Upper lobe of left lung (tissue), 6 donors: Measurements from ENCODE around the gene OR51E1. TPM values are rescaled to one million over a fixed set of nuclear protein-coding genes. Genes with fewer than 3 reads are reported as not detected.

Experiments used
- ATAC-seq, 2 donors: fragments of 200-7000 bp; cut with Tn5 transposase; one replicate each; pipeline ENCODE4 v1.9.1; 2022; ENCODE audit warnings: mild to moderate bottlenecking in 2 of 2, moderate library complexity in 2 of 2; ENCODE audit not compliant: low FRiP score in 2 of 2
- DNase-seq, 2 donors: peaks; one replicate each; pipeline ENCODE4 v3.0.0-alpha.2; 2019 to 2020
- H3K27ac ChIP-seq, 4 donors: fragments of 200-600 bp; sonication (generic); one replicate each; pipeline ENCODE4 v1.5.1; 2016 to 2019
- H3K27me3 ChIP-seq, 4 donors: fragments of 200-600 bp; sonication (generic); one replicate each; pipeline ENCODE4 v1.5.1; 2017 to 2019
- H3K36me3 ChIP-seq, 4 donors: fragments of 200-600 bp; sonication (generic); one replicate each; pipeline ENCODE4 v1.5.1; 2016 to 2019
- H3K4me1 ChIP-seq, 4 donors: fragments of 200-600 bp; sonication (generic); one replicate each; pipeline ENCODE4 v1.5.1; 2018 to 2019
- H3K4me3 ChIP-seq, 4 donors: fragments of 200-600 bp; sonication (generic); one replicate each; pipeline ENCODE4 v1.5.1; 2017 to 2019; ENCODE audit warnings: mild to moderate bottlenecking in 2 of 4, moderate library complexity in 1 of 4
- H3K9me3 ChIP-seq, 4 donors: fragments of 200-600 bp; sonication (generic); one replicate each; pipeline ENCODE4 v1.5.1; 2018 to 2019
- CTCF ChIP-seq, 6 experiments: fragments of 450-650 bp in 4 of 6; fragments of 200-600 bp in 2 of 6; sonication (generic) in 2 of 6; IDR thresholded peaks; one replicate each; pipeline ENCODE4 v1.5.1; 2016 to 2019; ENCODE audit warnings: antibody characterized with exemption in 6 of 6
- EP300 ChIP-seq, 4 donors: sonication (generic); formaldehyde crosslinking; IDR thresholded peaks; one replicate each; pipeline ENCODE4 v1.5.1; 2017; ENCODE audit warnings: antibody characterized with exemption in 4 of 4, control low read depth in 2 of 4
- POLR2A ChIP-seq, 4 donors: fragments of 450-650 bp; IDR thresholded peaks; one replicate each; pipeline ENCODE4 v1.5.1; 2016 to 2017; ENCODE audit warnings: antibody characterized with exemption in 4 of 4, mild to moderate bottlenecking in 2 of 4
- POLR2AphosphoS5 ChIP-seq, 2 donors: sonication (generic); formaldehyde crosslinking; IDR thresholded peaks; one replicate each; pipeline ENCODE4 v1.5.1; 2017; ENCODE audit warnings: antibody characterized with exemption in 2 of 2
- WGBS, 2 donors: methylation state at CpG; one replicate each; pipeline ENCODE4 v1.1.5; 2017 to 2018; 5-methylcytosine and 5-hydroxymethylcytosine counted together
- total RNA-seq, 6 donors: library from RNA; depleted of rRNA in 4 of 6; stranded (reverse); fragments of >200 nt in 4 of 6; gene quantifications; one replicate each; pipeline versions ENCODE4 v1.1.0 to v1.2.1, GENCODE V29; 2016 to 2021
- donor health status: DM: no; HTN: no; CAD: no; lungs with moderate emphysema.
- donor health status: DM: no; HTN: yes; CAD: no; lungs with severe emphysema.

The OR51E1 gene
- total RNA-seq, 6 donors from 2014 or later = not detected

DNA sequence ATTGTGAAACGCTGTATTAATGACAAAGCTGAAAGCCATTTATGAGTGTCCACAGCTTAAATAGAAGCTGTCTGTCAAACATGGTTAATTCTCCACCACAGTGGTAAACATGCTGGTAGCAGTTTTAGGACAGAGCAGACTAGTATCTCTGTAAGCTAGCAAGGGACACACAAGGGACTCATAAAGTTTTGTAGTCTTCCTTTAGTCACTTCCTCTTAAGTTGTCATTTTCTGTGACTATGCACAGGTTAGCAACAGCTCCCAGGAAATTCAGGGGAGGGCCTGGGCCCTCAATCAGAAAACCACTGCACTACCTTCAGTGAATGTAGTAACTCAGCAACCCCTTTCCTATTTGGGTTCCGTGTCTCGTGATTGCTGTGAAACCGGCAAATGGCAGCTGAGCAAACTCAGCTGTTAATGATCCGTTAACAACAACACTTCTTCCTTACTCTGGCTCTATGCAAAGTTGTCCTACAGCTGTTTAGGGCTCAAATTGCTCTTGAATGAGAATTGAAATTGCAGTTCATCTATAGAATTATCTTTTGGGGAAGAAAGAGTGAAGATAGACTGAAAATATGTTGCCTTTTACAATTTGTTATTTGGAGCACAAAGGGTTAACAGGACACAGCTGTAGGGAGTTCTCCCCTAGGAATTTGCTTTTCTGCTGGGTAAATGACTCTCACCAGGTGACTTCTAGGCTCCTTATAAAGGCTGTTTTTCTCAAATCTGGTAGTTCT is 60.4 kb downstream of the OR51E1 start, which contains the start of gene MMP26:
TSS of gene MMP26 (plus strand) at position 731 of the 736 bp plus-strand sequence.
- no peak for DNase-seq
- no peak within 1 kb of the TSS for H3K4me3 ChIP-seq
- WGBS, 2 donors = 31 to 32% methylated on average over 5 of the region's 5 CpGs
- no peaks in the 10 kb centered on the region for H3K4me1 ChIP-seq
- no peak within 1 kb of the TSS for H3K27ac ChIP-seq
- TF ChIP-seq POLR2A (IDR thresholded peaks at IDR 0.05) (no peak), POLR2AphosphoS5 (IDR thresholded peaks at IDR 0.05) (no peak), CTCF (IDR thresholded peaks at IDR 0.05) (no peak), EP300 (IDR thresholded peaks at IDR 0.05) (no peak)
- H3K27me3 ChIP-seq = no peaks in the 10 kb centered on the region
- H3K36me3 ChIP-seq = no peaks in the 10 kb centered on the region
- no peaks in the 10 kb centered on the region for H3K9me3 ChIP-seq
- no peak for ATAC-seq

GRCh38 chr11:4704790-4705334 is 61.1 kb downstream of the OR51E1 start:
- Histone ChIP-seq H3K27ac (no peak overlapping the region), H3K36me3 (no peaks in the 10 kb centered on the region), H3K27me3 (no peaks in the 10 kb centered on the region), H3K4me3 (no peak overlapping the region), H3K9me3 (no peaks in the 10 kb centered on the region), H3K4me1 (no peaks in the 10 kb centered on the region)
- DNase-seq = no peak
- WGBS, 2 donors = 76 to 78% methylated on average over 8 of the region's 8 CpGs
- ATAC-seq = no peak
- no peak for TF ChIP-seq EP300 (IDR thresholded peaks at IDR 0.05)
- no peak for TF ChIP-seq POLR2AphosphoS5 (IDR thresholded peaks at IDR 0.05)
- TF ChIP-seq CTCF (IDR thresholded peaks at IDR 0.05) = no peak
- TF ChIP-seq POLR2A (IDR thresholded peaks at IDR 0.05) = no peak

Other genes with a start within 250 kb of the OR51E1 start
- gene OR52K2, start 194.7 kb upstream of the OR51E1 start, total RNA-seq = not detected
- under 1 TPM in 3 of 6 donors, not detected in 3; 0.03 to 0.22 (median 0.03) TPM for gene OR52K1, start 161.3 kb upstream of the OR51E1 start, total RNA-seq
- gene OR52M1, start 98.8 kb upstream of the OR51E1 start, total RNA-seq = not detected
- not detected for gene OR52I2, start 62.2 kb upstream of the OR51E1 start, total RNA-seq
- gene OR52I1, start 49.9 kb upstream of the OR51E1 start, total RNA-seq = not detected
- 10 to 100 TPM in 5 of 6 donors, 1 to 10 TPM in 1; 8.7 to 21.6 (median 13.1) TPM for gene TRIM68, start 35.8 kb upstream of the OR51E1 start, total RNA-seq
- gene OR51D1, start 6.5 kb upstream of the OR51E1 start, total RNA-seq = not detected
- gene OR51E2, start 53.9 kb downstream of the OR51E1 start, total RNA-seq = not detected
- gene MMP26, start 60.8 kb downstream of the OR51E1 start, total RNA-seq = not detected
- not detected for gene OR51F1, start 126.0 kb downstream of the OR51E1 start, total RNA-seq
- gene OR52R1, start 160.4 kb downstream of the OR51E1 start, total RNA-seq = not detected
- not detected for gene OR51F2, start 177.3 kb downstream of the OR51E1 start, total RNA-seq
- not detected for gene OR51S1, start 205.2 kb downstream of the OR51E1 start, total RNA-seq
- not detected for gene OR51T1, start 237.9 kb downstream of the OR51E1 start, total RNA-seq